HS-27A (cell line): ENCODE measurements around the gene CIDEB.

Experiments
- DNase-seq: peaks from one replicate; pipeline ENCODE4 v3.0.0-alpha.2; 2012; ENCODE audit warnings: low read depth, missing footprints

Gene CIDEB

DNA sequence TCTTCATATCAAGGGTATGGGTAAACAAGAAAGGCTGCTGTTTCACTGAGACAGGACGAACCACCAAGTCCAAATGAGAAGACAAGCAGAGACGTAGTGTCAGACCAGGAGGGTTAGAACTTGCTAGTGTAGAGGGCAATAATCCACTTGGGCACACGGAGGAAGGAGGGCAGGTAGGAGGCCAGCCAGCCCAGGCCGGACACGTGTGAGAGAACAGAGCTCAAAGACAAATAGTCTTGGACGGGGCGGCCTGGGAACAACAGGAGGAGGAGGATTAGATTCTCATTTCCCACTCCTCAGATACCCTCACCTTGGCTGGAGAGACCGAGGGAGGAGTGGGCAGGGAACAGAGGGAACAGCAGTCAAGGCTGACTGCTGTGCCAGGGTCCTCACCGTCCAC is 17.0 kb downstream of the CIDEB start:
- DNase-seq, result no peak

DNA sequence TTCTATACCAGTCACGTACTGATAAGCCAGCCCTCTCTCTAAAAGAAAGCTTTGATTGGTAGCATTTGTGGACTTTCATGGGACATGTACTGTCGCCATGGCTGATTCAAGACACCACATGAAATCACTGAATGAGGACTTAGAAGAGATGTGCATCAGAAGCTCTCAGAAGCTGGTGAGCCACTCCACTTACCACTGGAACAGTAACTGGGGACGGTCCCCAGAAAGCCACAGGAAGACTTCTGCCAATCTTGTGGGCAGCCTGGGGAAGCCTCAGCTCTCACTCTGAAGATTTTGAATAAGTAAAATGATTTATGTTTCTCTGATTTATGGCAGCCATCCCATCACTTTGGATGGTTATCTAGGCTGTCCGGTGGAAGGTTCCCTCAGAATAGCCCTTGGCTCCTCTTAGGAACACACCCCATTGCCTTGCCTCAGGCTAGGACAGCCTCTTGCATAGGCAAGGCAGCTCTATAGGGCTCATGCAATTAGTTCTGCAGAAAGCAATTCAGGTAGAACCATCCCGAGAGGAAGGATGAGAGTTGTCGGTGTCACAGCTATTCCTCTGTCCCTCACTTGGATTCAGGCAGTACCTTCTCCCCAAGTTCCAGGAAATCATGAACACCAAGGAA is 18.0 kb downstream of the CIDEB start:
- DNase-seq, result no peak

DNA sequence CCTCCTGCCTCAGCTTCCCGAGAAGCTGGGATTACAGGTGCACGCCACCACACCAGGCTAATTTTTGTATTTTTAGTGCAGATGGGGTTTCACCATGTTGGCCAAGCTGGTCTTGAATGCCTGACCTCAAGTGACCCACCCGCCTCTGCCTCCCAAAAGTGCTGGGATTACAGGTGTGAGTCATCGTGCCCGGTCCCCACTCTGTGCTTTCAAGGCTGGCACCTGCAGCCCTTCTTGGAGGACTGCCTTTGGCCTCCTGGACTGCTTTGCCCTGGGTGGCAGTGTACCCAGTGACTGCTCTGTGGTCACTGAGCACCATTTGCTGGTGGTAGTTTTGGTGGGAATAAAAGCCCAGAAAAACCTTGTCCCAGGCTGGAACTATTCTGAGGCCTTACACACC is 20.8 kb downstream of the CIDEB start:
- DNase-seq, result no peak

DNA sequence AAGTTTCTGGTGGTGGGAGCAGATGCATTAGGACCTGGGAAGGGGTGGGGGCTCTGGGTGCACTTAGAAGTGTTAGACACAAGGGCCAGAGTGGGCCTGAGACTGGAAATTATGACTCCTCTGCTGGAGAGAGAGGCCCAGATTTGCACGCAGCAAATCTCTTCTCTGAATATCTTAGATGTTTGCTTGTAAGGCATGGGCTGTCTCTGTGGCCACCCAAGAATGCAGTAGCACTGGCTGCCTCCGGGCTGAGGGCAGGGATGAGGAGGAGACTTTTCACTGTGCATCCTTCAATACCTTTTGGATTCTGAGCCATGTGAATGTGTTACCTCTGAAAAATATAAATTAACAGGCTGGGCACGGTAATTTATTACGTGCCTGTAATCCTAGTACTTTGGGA is 22.4 kb downstream of the CIDEB start:
- no peak for DNase-seq

DNA sequence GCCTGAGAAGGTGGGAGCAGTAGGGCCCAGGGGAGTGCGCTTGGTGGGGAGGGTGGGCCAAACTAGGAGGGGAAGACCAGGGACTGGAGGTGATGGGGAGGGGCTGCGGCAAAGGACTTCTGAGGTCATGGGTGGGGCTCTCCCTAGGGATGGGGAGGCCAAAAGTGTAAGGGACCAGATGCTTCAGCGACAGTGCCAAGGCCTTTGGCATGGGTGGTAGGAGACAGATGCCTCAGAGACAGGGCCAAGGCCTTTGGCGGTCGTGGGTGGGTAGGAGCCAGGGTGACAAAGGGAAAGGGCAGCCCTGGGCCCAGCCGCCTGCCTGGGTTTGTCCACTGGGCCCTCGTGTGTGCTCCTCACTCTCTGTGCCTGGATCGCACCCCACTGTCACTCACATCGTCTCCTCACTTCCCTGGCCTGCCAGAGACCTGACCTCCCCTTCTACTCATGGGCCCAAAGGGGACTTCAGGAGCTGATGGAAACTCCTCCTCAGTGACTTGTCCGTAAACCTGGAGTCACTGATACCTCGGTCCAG is 23.2 kb downstream of the CIDEB start:
- no peak for DNase-seq

DNA sequence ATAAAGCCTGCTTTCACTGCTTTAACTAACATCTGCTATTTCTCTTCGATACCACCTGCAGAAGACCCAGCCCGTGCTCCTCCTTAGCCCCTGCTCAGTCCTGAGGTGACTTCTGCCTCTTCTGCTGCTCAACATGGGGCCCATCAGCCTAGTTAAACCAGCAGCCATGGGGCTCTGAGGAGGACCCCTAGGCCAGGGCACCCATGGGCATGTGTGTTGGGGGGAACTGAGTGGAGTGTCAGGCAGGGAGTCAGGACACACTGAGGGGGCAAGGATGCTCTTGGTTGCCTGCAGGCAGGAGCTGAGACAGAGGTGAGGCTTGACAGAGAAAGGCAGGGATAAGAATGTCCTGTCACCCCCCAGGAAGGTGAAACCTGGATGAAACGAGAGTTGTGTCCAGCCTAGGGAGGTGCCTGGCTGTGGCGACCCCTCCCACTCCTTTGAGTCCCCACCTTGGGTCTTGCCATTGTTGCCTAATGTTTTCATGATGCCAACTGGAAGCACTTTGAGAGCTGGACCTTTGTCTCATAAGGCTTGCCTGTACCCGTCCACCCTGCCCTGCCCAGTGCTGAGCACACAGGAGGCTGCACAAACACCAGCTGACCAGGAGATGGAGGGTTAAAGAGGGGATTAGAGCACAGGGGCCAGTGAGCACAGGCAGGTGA is 23.8 kb downstream of the CIDEB start:
- no peak for DNase-seq

DNA sequence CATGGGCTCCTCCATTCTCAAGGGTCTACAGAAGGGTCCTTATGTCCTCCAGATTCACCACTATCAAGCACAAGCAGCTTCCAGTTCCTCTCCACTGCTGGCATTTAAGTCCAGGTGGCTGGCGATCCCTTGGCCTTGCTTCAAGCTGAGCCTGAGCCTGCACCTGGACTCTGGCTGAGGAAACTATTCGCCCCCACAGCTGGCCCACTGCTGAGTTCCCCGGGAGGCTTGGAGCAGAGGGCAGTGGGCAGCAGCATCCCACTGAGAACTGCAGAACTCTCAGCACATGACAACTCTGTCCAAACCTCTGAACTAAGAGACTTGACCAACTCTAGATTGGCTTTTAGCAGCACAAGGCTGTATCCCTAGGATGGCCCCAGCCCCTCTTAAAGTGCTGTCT is 25.0 kb downstream of the CIDEB start:
- no peak for DNase-seq

DNA sequence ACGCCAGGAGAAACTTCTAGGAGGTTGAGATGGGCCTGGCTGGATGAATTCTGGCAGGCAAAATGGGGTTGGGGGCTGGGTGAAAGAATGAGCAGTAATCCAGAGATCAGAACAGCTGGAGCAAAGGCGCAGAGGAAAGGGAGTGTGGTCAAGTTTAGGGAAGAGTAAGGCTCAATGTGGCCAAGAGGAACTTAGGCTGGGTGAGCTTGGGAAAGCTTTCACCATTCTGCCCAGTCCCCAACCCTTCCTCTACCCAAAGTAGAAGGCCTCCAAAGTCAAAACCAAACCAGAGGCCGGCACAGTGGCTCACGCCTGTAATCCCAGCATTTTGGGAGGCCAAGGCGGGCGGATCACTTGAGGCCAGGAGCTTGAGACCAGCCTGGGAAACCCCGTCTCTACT is 26.1 kb downstream of the CIDEB start:
- DNase-seq, result no peak

DNA sequence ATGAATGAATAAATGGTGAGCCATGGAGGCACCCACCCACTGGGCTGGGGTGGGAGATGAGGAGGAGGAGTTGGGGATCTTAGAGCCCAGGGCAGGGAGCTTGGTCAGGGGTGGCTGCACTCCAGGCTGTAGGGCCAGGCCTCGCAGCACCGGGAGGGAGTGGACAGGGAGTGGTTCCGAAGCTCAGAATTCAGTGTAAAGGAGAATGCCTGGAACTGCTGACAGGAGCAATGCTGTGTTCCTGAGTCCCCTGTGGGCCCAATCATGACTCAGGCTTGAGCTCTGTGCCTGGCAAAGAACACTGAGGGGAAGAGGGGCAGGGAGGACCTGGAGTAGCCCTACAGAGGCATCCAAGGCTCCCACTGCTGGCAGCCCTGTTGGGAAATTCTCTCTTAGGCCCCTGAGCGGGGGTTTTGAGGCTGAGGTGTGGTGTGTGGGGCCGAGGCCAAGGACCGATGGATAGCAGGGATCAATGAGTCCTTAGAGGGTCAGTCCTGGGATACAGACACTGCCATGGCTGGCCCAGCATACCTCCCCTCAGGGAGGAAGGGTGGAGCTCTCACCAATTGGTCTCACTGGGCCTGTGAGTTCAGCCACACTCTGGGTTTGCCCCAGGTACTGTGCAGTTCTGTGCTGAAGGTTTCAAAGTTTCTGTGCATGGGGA is 26.8 kb downstream of the CIDEB start:
- no peak for DNase-seq

DNA sequence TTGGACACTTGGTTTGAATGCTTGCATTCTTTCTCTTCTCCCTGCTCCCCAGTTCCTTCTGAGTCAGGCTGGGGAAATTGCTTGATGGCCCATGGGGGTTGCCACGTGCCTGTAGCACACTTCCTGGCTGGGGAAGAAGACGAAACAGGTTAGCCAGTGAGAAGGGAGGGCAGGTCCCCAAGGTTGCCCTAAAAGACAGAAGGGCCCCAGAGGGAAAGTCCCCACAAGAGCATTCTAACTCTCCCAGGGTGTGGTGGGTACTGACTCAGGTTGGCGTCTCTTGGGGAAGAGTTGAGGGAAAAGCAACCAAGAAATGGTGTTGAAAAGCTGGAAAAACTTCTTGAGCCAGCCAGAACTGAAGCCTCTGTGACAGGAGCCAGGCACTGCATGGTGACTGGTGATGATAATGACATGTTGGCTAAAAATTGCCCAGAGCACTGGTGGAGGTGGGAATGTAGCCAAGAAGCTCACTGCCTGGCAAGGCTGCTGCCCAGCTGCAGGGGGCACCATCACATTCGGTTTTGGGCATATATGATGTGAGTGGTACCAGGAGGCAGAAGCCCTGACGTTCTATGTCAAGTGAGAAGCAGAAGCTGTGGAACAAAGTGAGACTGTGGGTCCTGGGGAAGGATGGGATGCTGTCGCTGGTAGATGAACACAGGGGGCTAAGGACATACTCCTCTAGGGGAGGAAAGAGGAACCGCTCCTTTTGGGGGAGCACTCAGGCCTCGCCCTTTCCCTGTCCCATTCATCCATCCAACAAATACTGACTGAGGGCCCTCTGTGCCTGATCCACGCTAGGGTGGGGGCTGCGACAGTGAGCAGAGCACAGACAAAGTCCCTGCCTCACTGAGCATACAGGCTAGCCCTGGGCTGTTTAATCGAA is 28.2 kb downstream of the CIDEB start:
- no peak for DNase-seq

DNA sequence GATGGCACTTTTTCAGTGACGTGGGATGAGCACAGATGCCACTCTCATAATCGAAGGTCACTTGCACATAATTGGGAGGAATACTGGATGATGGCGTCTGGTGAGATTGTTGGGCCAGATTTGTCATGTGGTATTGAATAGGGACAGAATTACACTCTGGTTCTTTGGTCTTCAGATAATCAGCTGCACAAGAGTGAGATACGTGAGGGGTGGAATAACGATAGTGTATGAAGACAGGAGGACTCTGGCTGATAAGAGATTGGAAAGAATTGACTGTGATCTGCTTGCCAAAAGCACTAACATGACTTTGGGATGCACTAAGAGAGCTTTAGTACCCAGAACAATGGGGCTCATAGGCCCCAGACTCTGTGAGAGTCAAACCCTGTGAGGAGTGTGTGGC is 29.4 kb downstream of the CIDEB start:
- no peak for DNase-seq

DNA sequence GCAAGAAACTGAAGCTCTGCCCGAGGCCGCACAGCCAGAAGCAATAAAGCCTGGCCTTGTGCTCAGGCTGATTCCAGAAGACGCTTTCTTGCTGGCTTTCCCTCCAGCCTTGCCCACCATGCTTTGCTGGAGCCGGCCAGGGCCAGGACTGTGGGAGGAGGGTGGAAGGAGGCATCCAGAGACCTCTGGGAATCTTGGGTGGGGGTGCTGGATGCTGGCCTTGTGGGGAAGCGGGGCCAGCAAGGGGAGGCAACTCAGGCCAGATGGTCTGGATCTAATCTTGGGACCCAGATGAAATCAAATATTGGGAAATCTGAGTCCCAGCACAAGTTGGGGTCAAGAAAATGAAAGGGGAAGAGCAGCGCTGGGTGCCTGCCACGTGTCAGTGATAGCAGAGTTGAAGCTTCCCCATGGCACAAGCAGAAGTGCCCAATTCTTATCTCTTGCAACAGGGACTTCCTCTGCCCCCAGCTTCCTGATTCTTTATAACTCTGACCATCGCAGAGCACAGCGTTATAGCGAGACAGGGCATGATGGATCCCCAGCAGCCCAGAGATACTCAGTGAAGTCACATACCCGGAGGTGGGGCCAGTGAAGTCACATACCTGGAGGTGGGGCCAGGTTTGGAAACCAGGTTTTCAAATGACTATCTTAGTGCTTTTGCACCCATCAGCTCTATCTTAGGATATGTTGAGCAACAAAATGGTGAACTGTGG is 30.0 kb downstream of the CIDEB start:
- no peak for DNase-seq

DNA sequence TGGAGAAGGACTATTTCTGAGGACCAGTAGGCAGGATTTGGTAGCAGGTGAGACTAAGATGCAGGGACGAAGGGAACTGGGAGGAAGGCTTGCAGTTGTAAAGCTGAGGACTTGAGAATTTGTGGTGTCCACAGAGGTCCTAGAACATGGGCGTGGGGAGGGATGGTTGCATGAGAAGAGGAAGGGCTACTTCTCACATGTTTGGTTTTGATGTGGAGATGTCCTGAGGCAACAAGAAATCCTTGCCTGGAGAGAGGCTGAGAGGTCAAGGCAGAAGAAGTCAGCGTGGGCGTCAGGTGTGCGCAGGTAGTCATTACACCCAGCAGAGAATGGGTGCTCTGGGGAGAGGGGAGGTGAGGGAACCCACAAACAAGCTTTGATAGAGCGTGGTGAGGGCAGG is 30.7 kb downstream of the CIDEB start:
- DNase-seq, result no peak

DNA sequence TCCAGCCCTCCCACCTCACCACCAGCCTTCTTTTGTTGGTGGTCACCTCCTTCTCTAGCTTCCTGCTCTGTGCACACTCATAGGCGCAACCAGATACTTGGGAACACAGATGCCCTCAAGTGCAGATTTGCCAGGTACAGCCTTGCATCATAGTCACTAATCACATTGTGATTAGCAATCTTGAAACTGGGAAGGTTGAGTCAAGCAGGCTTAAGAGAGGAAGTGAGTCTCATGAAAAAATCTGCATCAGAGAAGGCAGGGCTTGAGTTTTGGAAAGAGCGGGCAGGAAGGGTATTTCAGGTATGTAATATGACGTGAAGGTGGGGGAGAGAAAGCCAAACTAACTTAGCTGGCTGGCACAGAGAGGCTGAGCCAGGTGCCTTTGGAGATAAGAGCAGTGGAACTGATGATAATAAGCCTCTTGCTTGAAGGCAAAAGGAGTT is 33.7 kb downstream of the CIDEB start:
- DNase-seq, result no peak

DNA sequence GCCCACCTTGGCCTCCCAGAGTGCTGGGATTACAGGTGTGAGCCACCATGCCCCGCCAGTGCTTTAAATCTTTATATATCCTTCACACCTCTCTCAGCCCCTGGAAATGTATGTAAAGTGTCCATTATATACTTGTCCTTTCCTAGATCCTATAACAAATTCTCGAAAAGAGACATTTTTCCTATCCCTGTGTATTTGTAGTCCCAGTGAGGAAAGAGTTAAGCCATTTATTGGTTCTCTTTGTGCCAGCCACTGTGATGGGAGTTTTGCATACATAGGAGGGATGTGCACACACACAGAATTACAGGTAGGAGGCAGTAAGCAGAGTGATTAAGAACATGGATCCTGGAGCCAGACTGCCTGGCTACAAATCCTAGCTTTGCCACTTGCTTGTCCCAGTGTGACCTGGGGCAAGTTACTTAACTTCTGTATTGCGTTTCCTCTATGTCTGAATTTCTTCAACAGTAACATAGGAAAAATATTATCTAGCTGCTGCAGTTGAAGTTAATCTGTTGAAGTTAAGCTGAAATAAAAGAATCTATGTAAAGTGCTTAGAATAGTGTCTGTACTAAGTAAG is 34.3 kb downstream of the CIDEB start:
- DNase-seq, result no peak

DNA sequence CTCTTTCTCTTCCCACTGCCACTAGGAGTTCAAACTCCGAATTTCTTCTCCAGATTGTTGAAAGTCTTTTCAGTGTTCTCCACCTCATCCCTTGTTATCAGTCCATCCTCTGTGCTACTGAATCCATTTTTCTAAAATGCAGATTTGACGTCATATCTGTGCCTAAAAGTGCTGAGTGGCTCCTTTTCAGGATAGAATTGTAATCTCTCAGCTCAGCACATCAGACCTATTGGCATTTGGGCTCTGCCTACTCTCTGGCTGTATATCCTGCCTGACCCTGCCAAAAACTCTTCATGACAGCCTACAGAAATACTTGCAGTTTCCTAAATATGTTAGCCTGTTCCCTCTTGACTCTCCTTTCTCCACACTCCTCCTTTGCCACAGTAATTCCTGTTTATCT is 35.3 kb downstream of the CIDEB start:
- no peak for DNase-seq

DNA sequence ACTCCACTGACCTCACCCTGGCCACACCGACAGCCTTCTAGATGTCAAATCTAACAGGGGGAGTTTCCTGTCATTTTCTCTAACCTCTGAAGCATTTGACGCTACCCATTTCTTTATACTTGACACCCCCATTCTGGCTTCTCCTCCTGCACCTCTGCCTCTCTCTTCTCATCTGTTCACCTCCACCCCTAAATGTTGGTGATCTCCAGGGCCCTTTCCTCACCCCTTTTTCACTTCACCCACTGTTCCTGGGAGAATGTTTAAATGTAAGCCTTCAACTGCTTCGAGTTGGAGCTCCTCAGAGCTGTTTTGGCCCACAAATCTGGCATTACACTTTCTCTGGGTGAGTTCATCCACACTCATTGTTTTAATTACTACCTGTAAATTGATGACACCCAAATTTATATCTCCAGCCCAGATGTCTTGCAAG is 35.9 kb downstream of the CIDEB start:
- no peak for DNase-seq

DNA sequence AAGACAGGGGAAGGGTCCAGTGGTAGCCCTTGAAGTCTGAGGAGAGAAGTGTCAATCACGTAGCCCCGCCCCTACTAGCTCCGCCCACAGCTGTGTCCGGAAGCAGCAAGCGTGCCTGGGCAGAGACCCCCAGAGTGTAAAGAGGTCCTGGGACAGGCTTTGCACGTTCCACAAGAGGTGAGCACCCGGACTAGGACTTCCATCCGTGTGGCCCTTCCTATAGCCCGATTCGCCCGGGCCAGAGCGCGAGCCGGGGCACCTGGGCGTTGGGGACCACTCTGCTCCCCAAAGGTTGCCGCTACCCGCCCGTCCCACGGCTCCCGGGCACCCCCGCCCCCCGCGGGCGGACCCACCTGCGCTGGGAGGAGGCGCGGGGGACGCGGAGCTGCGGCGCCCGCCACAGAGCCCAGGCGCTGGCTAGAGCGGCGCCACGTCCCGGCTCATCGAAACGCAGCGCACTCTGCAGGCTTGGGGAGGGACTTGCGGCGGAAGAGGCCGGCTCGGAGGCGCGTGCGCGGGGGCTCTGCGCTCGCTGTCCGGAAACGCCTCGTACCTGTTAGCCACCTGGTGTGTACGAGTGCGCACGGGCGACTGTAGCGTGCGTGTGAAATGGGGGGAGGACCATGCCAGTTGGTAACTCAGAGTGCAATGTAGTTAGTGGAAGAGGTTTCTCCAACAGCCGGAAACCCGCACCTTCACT is 36.5 kb downstream of the CIDEB start, which contains the start of gene RABGGTA:
Gene RABGGTA, minus strand, starts transcription at position 464 of the 700 bp plus-strand sequence. CDS start 482 bp downstream, outside the sequence.
- peak; percentile 72 for DNase-seq

DNA sequence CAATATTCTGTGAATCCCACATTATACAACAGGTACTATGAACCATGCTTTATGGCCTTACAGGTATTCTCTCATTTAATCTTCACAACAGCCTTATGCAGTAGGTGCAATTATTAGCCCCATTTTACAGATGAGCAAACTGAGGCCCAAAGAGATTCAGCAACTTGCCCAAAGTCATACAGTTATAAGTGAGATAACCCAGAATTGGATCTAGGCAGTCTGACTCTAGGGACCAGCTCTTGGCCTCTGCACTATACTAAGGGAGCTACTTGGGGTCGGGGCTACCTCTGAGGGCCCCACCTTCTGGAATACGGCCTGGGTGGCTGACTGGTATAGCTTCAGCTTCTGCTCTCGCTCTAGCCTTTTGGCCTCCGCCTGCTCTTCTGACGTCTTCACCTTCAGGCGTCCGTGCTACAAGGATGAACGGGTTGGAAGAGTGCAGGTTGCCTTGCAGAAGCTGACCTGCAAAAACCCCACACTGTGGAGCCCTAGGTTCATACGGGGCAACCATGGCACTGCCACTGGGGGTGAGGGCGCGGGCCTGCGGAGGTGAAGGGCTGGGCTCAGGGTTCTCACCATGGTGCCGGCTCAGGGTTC is 37.1 kb downstream of the CIDEB start:
- no peak for DNase-seq
